ENCODE results near the gene ANXA11. TPM values are rescaled to one million over a fixed set of nuclear protein-coding genes. Genes with fewer than 3 reads are reported as not detected.

The ANXA11 gene
- total RNA-seq, 1 donor from 2014 or later = 2.3 TPM

DNA sequence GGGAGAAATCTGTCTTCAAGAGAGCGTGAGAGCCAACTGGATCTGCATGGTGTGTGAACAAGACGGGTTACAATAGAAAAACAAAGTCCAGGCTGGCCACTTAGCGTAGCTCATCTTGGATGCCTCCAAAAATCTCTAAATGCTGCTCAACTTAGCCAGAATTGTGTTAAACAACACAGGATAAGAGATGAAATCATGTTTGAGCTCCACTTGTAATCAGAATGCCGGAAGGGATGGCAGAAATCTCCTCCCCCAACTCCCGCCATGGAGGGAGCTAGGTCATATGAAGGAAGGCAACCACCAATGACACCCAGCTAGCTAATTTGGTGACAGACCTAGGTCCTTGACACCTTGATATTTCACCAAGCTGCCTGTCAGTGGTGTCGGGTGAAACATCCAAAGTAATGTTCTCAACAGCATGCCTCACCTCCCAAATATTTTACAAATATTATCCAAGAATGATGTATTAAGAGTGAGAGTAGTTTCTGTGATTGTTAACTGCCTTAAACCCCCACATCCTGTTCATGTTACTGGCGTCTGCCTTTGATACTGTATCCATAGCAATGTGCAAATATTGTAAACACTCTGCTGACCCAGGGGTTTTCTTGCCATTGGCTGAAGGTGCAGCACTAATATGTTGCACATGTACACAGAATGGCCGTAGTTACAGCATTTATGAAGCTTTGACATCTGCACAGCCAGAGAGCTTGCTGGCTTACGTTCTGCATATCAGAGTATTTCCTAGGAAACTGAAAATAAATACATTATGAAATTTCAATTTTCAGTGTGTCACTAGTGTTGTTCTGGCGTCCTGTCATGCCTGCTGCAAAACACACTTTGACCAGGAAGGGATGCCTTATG is 101.0 kb downstream of the ANXA11 start:
- no peak for DNase-seq

Small RNAs within 50 kb of the gene (small RNA-seq; reads per million reads assigned to genes)
- not detected for gene RPS12P2

Other genes starting within 250 kb of the ANXA11 start
- gene TMEM254, start 126.9 kb downstream of the ANXA11 start, total RNA-seq = 8.6 TPM
- gene PLAC9, start 72.8 kb downstream of the ANXA11 start, total RNA-seq = 1.6 TPM
- not detected for gene MAT1A, start 84.1 kb upstream of the ANXA11 start, total RNA-seq
- not detected for gene DYDC1, start 151.2 kb upstream of the ANXA11 start, total RNA-seq
- gene DYDC2, start 151.2 kb upstream of the ANXA11 start, total RNA-seq = 1.4 TPM
- gene PRXL2A, start 203.0 kb upstream of the ANXA11 start, total RNA-seq = 70.5 TPM
- 35.7 TPM for gene TSPAN14, start 248.8 kb upstream of the ANXA11 start, total RNA-seq